ENCODE data around the gene CHST8.

CHST8 gene

GRCh38 chr19:33673258-33673875, 51.6 kb downstream of the CHST8 start:
- Histone ChIP-seq H3K9me2 (replicated peaks; ENCODE audit: insufficient read depth, low read length) (no peaks in the 10 kb centered on the region), H3K4me2 (ENCODE audit: low read depth, low read length) (no peak overlapping the region), H3K36me3 (replicated peaks; ENCODE audit: insufficient read depth, low read length) (no peaks in the 10 kb centered on the region), H3K9me3 (replicated peaks; ENCODE audit: insufficient read depth, low read length) (no peaks in the 10 kb centered on the region), H3F3A (ENCODE audit: insufficient read depth, low read length) (no peaks in the 10 kb centered on the region), H2AFZ (ENCODE audit: low read length) (no peak overlapping the region), H4K20me1 (ENCODE audit: insufficient read depth, low read length) (no peaks in the 10 kb centered on the region), H3K9ac (ENCODE audit: low read length) (no peak overlapping the region), H3K79me2 (ENCODE audit: low read length) (no peaks in the 10 kb centered on the region), H3K4me3 (ENCODE audit: low read length) (no peak overlapping the region), H3K4me1 (ENCODE audit: low read length) (no peaks in the 10 kb centered on the region), H3K27me3 (replicated peaks; ENCODE audit: insufficient read depth, low read length) (peaks cover 32% of the 10 kb centered on the region), H3K27ac (ENCODE audit: low read length) (no peak overlapping the region)
- TF ChIP-seq EZH2phosphoT487 (IDR thresholded peaks at IDR 0.05; ENCODE audit: low read length) (no peak), EZH2 (optimal IDR thresholded peaks at IDR 0.05; ENCODE audit: low read depth, low read length) (no peak), CTCF (IDR thresholded peaks at IDR 0.05; ENCODE audit: low read length) (no peak)
- DNase-seq = no peak

GRCh38 chr19:33673996-33674625, 52.4 kb downstream of the CHST8 start:
- no peaks in the 10 kb centered on the region for H3K79me2 ChIP-seq (ENCODE audit: low read length)
- H3K9me2 ChIP-seq (replicated peaks; ENCODE audit: insufficient read depth, low read length) = no peaks in the 10 kb centered on the region
- H3K36me3 ChIP-seq (replicated peaks; ENCODE audit: insufficient read depth, low read length) = no peaks in the 10 kb centered on the region
- no peak overlapping the region for H2AFZ ChIP-seq (ENCODE audit: low read length)
- no peaks in the 10 kb centered on the region for H3F3A ChIP-seq (ENCODE audit: insufficient read depth, low read length)
- peaks cover 28% of the 10 kb centered on the region for H3K27me3 ChIP-seq (replicated peaks; ENCODE audit: insufficient read depth, low read length)
- H3K4me3 ChIP-seq (ENCODE audit: low read length) = no peak overlapping the region
- TF ChIP-seq EZH2 (optimal IDR thresholded peaks at IDR 0.05; ENCODE audit: low read depth, low read length) = no peak
- TF ChIP-seq EZH2phosphoT487 (IDR thresholded peaks at IDR 0.05; ENCODE audit: low read length) = no peak
- no peak for TF ChIP-seq CTCF (IDR thresholded peaks at IDR 0.05; ENCODE audit: low read length)
- no peak overlapping the region for H3K9ac ChIP-seq (ENCODE audit: low read length)
- H3K4me1 ChIP-seq (ENCODE audit: low read length) = no peaks in the 10 kb centered on the region
- H3K9me3 ChIP-seq (replicated peaks; ENCODE audit: insufficient read depth, low read length) = no peaks in the 10 kb centered on the region
- no peak overlapping the region for H3K4me2 ChIP-seq (ENCODE audit: low read depth, low read length)
- DNase-seq = no peak
- H4K20me1 ChIP-seq (ENCODE audit: insufficient read depth, low read length) = no peaks in the 10 kb centered on the region
- no peak overlapping the region for H3K27ac ChIP-seq (ENCODE audit: low read length)

GRCh38 chr19:33674626-33675367, 53.0 kb downstream of the CHST8 start:
- Histone ChIP-seq H3K4me3 (ENCODE audit: low read length) (no peak overlapping the region), H3K9me2 (replicated peaks; ENCODE audit: insufficient read depth, low read length) (no peaks in the 10 kb centered on the region), H3K9ac (ENCODE audit: low read length) (no peak overlapping the region), H3K36me3 (replicated peaks; ENCODE audit: insufficient read depth, low read length) (no peaks in the 10 kb centered on the region), H3K9me3 (replicated peaks; ENCODE audit: insufficient read depth, low read length) (no peaks in the 10 kb centered on the region), H2AFZ (ENCODE audit: low read length) (no peak overlapping the region), H3F3A (ENCODE audit: insufficient read depth, low read length) (no peaks in the 10 kb centered on the region), H3K27me3 (replicated peaks; ENCODE audit: insufficient read depth, low read length) (peaks cover 23% of the 10 kb centered on the region), H3K4me1 (ENCODE audit: low read length) (no peaks in the 10 kb centered on the region), H3K79me2 (ENCODE audit: low read length) (no peaks in the 10 kb centered on the region), H3K27ac (ENCODE audit: low read length) (no peak overlapping the region), H4K20me1 (ENCODE audit: insufficient read depth, low read length) (no peaks in the 10 kb centered on the region), H3K4me2 (ENCODE audit: low read depth, low read length) (no peak overlapping the region)
- DNase-seq = no peak
- no peak for TF ChIP-seq EZH2 (optimal IDR thresholded peaks at IDR 0.05; ENCODE audit: low read depth, low read length)
- TF ChIP-seq EZH2phosphoT487 (IDR thresholded peaks at IDR 0.05; ENCODE audit: low read length) = no peak
- no peak for TF ChIP-seq CTCF (IDR thresholded peaks at IDR 0.05; ENCODE audit: low read length)
